ENCODE data around the gene PKP3.

PKP3 gene

DNA sequence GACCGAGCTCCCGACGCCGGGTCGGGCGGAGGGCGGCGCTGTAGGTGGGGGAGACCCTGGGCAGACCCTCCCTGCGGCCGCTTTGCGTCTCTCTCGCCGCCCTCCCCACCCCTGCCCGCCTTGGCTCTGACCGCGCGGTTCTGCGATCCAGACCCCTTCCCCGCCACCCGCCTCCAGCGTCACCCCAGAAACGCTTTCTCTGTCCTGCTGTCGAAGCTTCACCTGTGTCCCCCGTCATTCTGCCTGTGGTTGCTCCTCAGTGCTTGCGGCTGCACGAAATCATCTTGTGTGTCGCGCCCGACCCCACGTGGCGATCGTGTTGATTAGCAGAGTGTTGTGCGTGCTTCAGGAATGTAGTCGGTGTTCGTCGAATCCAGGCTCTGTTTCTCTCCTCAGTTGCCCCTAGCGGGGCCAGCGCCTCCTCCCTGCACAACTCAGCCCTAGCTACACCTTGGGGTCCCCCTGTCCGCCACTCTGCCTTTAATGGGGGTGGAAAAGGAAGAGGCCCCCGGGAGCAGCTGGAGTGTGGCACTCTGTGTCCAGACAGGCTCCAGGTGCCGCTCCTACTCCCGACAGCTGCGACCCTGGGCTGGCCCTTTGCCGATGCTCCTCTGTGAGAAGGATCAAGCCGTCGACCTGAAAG, 56.9 kb downstream of the PKP3 start:
- peak overlapping the region; percentile 81 to 84 for H3K4me3 ChIP-seq (replicated peaks in 1 of 2; ENCODE audit: low read depth in 2 of 2, low read length in 2 of 2)
- TF ChIP-seq CTCF (IDR thresholded peaks at IDR 0.05; ENCODE audit: low read depth, low read length) = peak; percentile 7
- DNase-seq (ENCODE audit: low read depth in 2 of 2) = peak; percentile 61 to 63

GRCh38 chr11:451738-452137, 57.7 kb downstream of the PKP3 start:
- H3K4me3 ChIP-seq (replicated peaks in 1 of 2; ENCODE audit: low read depth in 2 of 2, low read length in 2 of 2) = peak overlapping the region; percentile 81 to 84
- TF ChIP-seq CTCF (IDR thresholded peaks at IDR 0.05; ENCODE audit: low read depth, low read length) = no peak
- DNase-seq (ENCODE audit: low read depth in 2 of 2) = no peak

DNA sequence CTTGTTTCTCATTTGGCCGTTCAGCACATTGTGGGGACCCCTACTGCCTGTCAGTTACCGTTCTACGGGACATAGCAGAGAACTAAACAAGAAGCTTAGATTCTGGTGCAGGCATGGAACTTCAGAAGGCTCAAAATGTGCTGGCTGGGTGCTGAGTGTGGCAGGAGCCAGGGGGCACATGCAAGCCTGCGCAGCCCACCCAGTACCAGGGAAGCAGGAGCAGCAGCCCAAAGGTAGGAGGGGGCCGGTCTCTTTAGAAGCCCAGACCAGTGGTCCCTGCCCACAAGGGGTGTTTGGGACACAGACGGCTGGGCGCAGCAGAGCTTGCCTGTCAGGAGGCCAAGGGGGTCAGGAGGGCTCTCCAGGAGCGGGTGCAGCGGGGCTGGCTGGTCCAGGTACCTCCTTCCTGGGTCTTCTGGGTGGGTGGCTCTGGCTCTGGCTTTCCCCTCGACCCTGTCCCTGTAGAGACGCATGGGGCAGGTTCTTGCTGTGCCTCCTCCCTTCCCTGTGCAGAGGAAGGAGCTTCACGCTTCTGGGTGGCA, 58.3 kb downstream of the PKP3 start:
- no peak for TF ChIP-seq CTCF (IDR thresholded peaks at IDR 0.05; ENCODE audit: low read depth, low read length)
- no peak overlapping the region for H3K4me3 ChIP-seq (replicated peaks in 1 of 2; ENCODE audit: low read depth in 2 of 2, low read length in 2 of 2)
- no peak for DNase-seq (ENCODE audit: low read depth in 2 of 2)

DNA sequence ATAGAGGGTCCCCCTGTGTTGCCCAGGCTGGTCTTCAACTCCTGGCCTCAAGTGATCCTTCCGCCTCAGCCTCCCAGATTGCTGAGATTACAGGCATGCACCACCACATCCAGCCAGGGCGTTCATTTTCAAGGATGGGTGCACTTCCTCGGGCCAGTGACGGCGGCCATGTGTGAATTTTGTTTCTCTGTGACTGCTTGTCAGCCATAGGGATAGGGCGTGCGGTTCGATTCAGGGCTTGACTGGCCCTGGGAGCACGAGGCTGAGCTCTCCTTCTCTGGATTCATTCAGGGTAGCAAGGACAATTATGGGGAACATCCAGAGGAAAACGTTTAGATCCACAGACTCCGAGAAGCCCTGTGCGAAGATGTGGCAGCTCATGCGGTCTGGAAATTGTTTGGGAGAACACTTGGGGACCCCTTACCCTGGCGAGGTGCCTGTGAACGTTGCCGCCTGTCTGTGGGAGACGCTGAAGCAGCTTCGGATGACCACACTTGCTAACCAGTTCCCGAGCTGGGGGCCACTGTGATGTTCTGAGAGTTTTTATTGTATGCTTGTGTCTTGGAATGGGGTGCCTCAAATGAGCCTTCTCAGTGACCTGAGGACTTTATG, 59.0 kb downstream of the PKP3 start:
- no peak overlapping the region for H3K4me3 ChIP-seq (replicated peaks in 1 of 2; ENCODE audit: low read depth in 2 of 2, low read length in 2 of 2)
- TF ChIP-seq CTCF (IDR thresholded peaks at IDR 0.05; ENCODE audit: low read depth, low read length) = no peak
- no peak for DNase-seq (ENCODE audit: low read depth in 2 of 2)

DNA sequence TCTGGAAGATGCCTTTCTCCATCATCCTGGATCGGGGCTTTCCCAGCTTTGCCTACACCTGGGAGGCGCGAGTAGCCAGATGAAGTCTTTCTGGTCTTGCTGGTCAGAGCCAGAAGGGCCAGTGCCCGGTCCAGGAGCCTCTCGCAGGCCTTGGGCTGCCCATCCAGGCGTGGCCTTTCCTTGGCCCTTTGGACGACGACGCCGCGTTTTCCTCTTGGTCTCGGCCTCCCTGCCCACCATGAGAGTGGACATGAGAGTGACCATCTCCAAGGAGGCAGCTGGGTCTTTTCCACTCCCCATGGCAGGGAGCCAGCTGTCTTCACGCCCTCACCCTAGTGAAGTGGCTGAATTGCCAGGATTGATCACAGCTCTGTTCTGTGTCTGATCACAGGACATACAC, 59.6 kb downstream of the PKP3 start:
- no peak for DNase-seq (ENCODE audit: low read depth in 2 of 2)
- no peak overlapping the region for H3K4me3 ChIP-seq (replicated peaks in 1 of 2; ENCODE audit: low read depth in 2 of 2, low read length in 2 of 2)
- no peak for TF ChIP-seq CTCF (IDR thresholded peaks at IDR 0.05; ENCODE audit: low read depth, low read length)

DNA sequence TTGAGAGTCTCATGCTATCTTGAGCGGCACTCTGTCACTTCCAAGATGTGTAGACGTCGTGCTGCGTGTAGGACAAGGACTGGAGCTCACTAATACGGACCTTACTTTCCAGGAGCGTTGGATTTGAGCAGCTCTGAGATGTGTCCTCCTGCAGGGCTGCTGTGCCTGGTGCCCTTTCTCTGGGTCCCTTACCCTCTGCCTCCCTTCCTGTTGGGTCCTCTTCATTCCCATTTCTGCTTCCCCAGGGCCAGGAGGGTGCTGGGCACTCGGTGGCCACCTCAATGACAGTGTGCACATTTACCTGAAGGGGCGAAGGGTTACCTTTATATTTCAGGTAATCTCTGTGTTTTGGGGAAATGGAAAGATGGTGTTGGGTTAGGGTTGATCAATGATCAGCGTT, 60.0 kb downstream of the PKP3 start:
- no peak for TF ChIP-seq CTCF (IDR thresholded peaks at IDR 0.05; ENCODE audit: low read depth, low read length)
- DNase-seq (ENCODE audit: low read depth in 2 of 2) = no peak
- H3K4me3 ChIP-seq (replicated peaks in 1 of 2; ENCODE audit: low read depth in 2 of 2, low read length in 2 of 2) = no peak overlapping the region
